OCI-LY1 (cell line): ENCODE results near the gene ZNRF1.

Source experiments
- CTCF ChIP-seq: fragments of 200-600 bp; sonication (generic), shearing (Covaris generic); IDR thresholded peaks from 2 replicates; pipeline ENCODE4 v1.5.1; 2017; ENCODE audit warnings: mild to moderate bottlenecking, antibody characterized with exemption, low read length, moderate library complexity, mixed read lengths
- EZH2 ChIP-seq: fragments of 200-600 bp; sonication (generic), shearing (Covaris generic); IDR thresholded peaks from 2 replicates; pipeline ENCODE4 v1.8.0; 2017; ENCODE audit warnings: borderline replicate concordance, mixed run types, mild to moderate bottlenecking, antibody characterized with exemption, low read length, moderate library complexity, mixed read lengths

GRCh38 chr16:75019007-75019406, 20.2 kb downstream of the ZNRF1 start:
- no peak for TF ChIP-seq CTCF
- TF ChIP-seq EZH2 = no peak
